Measurements from ENCODE around the gene ARL2BP. TPM values are rescaled to one million over a fixed set of nuclear protein-coding genes. Genes with fewer than 3 reads are reported as not detected.
"Not testable (repeated sequence)": the region's sequence is repeated elsewhere in the genome, so short reads cannot be mapped to it uniquely, and the experiment has no call there.

Gene ARL2BP
- total and polyA plus RNA-seq, 2 donors from 2014 or later, result 53.9 to 61.5 TPM

DNA sequence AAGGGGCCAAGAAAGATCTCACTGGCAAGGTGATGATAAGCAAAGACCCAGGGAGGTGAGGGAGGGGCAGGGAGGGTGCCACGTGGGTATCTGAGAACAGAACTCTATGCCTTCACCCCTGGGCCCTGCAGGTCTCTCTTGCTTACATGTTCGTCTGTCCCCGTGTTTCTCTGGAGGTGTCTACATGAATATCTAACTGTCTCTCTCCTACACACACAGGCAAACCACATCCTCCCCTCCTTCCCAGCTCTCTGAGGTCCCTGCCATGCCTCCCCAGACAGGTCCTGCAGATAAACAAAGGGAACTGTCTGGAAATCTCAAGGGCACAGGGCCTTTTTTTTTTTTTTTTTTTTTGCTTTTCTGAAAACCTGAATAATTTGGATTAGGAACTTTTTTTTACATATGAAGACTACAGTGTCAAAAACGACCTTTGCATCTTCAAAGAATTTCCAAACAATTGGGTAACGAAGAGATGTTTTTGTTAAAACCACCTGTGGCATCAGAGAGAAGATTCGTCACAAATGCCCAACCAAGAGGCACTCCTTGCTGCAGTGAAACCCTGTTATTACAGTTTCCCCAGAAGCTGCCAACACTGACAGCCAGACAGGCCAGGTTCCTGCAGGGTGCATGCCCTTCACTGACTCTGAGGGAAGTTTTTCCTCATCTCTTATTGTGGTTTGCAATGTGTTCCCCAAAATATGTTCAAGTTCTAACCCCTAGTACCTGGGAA is 21.6 kb downstream of the ARL2BP start:
- Histone ChIP-seq H3K27ac (ENCODE audit: low read depth in 2 of 2, low read length in 2 of 2) (peak overlapping the region; percentile 76 to 85), H3K4me1 (ENCODE audit: control insufficient read depth in 2 of 3, insufficient read depth in 2 of 3, low read depth in 1 of 3, low read length in 3 of 3) (peaks cover 2 to 38% (median 35%) of the 10 kb centered on the region in 3 donors), H3K9ac (ENCODE audit: low read length in 3 of 3) (peak overlapping the region in 2 of 3 donors; percentile 43 to 65), H3K27me3 (ENCODE audit: control insufficient read depth, insufficient read depth, low read length) (no peaks in the 10 kb centered on the region), H3K9me3 (ENCODE audit: control insufficient read depth in 2 of 3, insufficient read depth in 1 of 3, low read length in 3 of 3) (no peaks in the 10 kb centered on the region), H3K4me3 (ENCODE audit: low read length in 3 of 3) (peak overlapping the region in 1 of 3 donors; percentile 39), H3K36me3 (ENCODE audit: control insufficient read depth in 2 of 3, insufficient read depth in 3 of 3, low read length in 3 of 3) (no peaks in the 10 kb centered on the region)
- FAIRE-seq (no peak), DNase-seq (peak in 1 of 5 donors; percentile 9)
- intact Hi-C loops (cut with DNase I), result no loop called here
- TF ChIP-seq, protein P1, sequence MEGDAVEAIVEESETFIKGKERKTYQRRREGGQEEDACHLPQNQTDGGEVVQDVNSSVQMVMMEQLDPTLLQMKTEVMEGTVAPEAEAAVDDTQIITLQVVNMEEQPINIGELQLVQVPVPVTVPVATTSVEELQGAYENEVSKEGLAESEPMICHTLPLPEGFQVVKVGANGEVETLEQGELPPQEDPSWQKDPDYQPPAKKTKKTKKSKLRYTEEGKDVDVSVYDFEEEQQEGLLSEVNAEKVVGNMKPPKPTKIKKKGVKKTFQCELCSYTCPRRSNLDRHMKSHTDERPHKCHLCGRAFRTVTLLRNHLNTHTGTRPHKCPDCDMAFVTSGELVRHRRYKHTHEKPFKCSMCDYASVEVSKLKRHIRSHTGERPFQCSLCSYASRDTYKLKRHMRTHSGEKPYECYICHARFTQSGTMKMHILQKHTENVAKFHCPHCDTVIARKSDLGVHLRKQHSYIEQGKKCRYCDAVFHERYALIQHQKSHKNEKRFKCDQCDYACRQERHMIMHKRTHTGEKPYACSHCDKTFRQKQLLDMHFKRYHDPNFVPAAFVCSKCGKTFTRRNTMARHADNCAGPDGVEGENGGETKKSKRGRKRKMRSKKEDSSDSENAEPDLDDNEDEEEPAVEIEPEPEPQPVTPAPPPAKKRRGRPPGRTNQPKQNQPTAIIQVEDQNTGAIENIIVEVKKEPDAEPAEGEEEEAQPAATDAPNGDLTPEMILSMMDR (IDR thresholded peaks at IDR 0.05; ENCODE audit: borderline replicate concordance, extremely low read depth, insufficient read depth), result no peak

DNA sequence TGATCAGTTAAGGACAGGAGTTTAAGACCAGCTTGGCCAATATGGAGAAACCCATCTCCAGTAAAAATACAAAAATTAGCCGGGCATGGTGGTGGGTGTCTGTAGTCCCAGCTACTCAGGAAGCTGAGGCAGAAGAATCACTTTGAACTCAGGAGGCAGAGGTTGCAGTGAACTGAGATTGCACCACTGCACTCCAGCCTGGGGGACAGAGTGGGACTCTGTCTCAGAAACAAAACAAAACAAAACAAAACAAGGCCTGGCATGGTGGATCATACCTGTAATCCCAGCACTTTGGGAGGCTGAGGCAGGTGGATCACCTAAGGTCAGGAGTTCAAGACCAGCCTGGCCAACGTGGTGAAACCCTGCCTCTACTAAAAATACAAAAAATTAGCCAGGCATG is 22.3 kb downstream of the ARL2BP start:
- H3K9me3 ChIP-seq (ENCODE audit: control insufficient read depth in 2 of 3, insufficient read depth in 1 of 3, low read length in 3 of 3); H3K4me3 ChIP-seq (ENCODE audit: low read length in 3 of 3); H3K27me3 ChIP-seq (ENCODE audit: control insufficient read depth, insufficient read depth, low read length); DNase-seq; H3K9ac ChIP-seq (ENCODE audit: low read length in 3 of 3); FAIRE-seq; H3K36me3 ChIP-seq (ENCODE audit: control insufficient read depth in 2 of 3, insufficient read depth in 3 of 3, low read length in 3 of 3); intact Hi-C loops (cut with DNase I): not testable (repeated sequence)
- H3K4me1 ChIP-seq (ENCODE audit: control insufficient read depth in 2 of 3, insufficient read depth in 2 of 3, low read depth in 1 of 3, low read length in 3 of 3), result peaks cover 2 to 38% (median 35%) of the 10 kb centered on the region in 3 donors
- H3K27ac ChIP-seq (ENCODE audit: low read depth in 2 of 2, low read length in 2 of 2), result peak overlapping the region in 1 of 2 donors; percentile 85

DNA sequence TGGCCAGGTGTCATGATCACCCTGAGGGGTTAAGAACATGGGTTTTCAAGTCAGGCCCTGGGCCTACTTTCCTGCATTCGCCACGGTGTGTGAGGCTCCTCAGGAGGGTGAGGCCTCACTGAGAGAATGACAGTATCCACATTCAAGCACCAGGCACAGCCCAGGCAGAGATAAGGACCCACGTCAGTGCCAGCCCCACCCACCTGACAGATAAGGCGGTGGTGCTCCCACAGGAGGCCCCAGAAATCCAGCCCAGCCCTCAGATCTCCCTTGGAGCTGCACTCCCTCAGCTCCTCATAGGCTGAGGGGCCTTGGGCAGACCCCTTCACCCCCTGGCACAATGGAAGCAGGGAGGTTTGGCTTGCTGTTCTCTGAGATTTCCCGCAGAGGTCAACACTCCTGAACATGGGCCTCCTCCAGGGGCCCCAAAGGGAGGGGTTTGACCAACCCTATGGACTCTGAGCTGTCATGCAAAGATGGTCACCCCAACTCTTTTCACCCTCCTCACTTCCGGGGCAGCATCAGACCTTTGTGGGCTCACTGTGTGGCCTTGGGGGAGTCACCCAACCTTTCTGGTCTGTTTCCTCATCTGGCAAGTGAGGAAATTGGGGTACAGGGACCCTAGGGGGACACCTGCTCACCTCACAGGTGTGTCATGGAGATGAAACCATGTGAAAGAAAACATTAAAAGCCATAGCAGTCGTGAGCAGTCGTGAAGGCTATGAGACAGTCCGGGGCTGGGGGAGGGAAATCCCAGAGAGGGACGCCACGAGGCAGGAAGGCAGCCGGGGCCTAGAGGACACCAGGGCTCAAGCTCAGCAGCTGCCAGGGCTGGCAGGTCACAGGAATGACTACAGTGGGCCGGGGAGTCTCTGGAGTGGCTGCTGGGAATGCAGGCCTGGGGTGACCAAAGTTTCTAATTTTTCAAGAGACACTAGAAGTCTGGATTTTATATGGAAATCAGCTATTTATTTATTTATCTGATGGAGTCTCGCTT is 24.0 kb downstream of the ARL2BP start:
- peak overlapping the region in 2 of 3 donors; percentile 26 to 41 for H3K9ac ChIP-seq (ENCODE audit: low read length in 3 of 3)
- peaks cover 2 to 38% (median 24%) of the 10 kb centered on the region in 3 donors for H3K4me1 ChIP-seq (ENCODE audit: control insufficient read depth in 2 of 3, insufficient read depth in 2 of 3, low read depth in 1 of 3, low read length in 3 of 3)
- no peaks in the 10 kb centered on the region for H3K9me3 ChIP-seq (ENCODE audit: control insufficient read depth in 2 of 3, insufficient read depth in 1 of 3, low read length in 3 of 3)
- no peaks in the 10 kb centered on the region for H3K36me3 ChIP-seq (ENCODE audit: control insufficient read depth in 2 of 3, insufficient read depth in 3 of 3, low read length in 3 of 3)
- TF ChIP-seq, protein P1 (IDR thresholded peaks at IDR 0.05; ENCODE audit: borderline replicate concordance, extremely low read depth, insufficient read depth), result no peak
- H3K4me3 ChIP-seq (ENCODE audit: low read length in 3 of 3), result no peak overlapping the region
- H3K27me3 ChIP-seq (ENCODE audit: control insufficient read depth, insufficient read depth, low read length), result no peaks in the 10 kb centered on the region
- no peak for FAIRE-seq
- H3K27ac ChIP-seq (ENCODE audit: low read depth in 2 of 2, low read length in 2 of 2), result peak overlapping the region; percentile 51 to 63
- intact Hi-C loops (cut with DNase I), result no loop called here
- DNase-seq, result peak in 1 of 5 donors; percentile 40
